SU-DHL-6 (cell line): ENCODE results near the gene ARHGAP8.

Source experiments
- EZH2phosphoT487 ChIP-seq: fragments of 200-600 bp; sonication (generic), shearing (Covaris generic); conservative IDR thresholded peaks from 2 replicates; pipeline ENCODE4 v1.6.1; 2018; ENCODE audit warnings: mild to moderate bottlenecking, antibody characterized with exemption, low read length, moderate library complexity, mixed read lengths
- TF ChIP-seq, protein P1 (sequence below): fragments of 200-600 bp; sonication (generic); IDR thresholded peaks from one replicate; pipeline ENCODE4 v1.5.1; 2017; ENCODE audit warnings: antibody characterized with exemption, mild to moderate bottlenecking, low read length, moderate library complexity; ENCODE audit not compliant: insufficient read depth, poor library complexity, severe bottlenecking

DNA sequence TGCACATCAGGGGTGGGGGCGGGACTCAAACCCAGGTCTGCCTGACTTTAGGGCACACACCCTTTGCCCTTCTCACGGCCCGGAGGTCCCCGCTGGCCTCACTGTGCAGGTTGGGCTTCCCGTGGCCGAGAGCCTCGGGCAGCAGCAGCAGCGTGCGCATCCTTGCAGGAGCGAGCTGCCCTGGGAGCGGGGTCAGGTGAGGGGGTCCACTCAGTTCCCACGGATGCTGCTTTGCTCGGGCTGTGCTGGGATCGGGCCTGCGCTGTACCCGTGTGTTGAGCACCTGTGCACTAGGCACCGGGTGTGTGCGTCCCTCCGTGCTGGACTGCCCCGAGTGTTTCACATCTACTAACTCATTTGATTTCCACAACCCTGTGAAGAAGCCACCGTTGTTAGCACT lies 25.2 kb upstream of the ARHGAP8 start:
- TF ChIP-seq, protein P1, sequence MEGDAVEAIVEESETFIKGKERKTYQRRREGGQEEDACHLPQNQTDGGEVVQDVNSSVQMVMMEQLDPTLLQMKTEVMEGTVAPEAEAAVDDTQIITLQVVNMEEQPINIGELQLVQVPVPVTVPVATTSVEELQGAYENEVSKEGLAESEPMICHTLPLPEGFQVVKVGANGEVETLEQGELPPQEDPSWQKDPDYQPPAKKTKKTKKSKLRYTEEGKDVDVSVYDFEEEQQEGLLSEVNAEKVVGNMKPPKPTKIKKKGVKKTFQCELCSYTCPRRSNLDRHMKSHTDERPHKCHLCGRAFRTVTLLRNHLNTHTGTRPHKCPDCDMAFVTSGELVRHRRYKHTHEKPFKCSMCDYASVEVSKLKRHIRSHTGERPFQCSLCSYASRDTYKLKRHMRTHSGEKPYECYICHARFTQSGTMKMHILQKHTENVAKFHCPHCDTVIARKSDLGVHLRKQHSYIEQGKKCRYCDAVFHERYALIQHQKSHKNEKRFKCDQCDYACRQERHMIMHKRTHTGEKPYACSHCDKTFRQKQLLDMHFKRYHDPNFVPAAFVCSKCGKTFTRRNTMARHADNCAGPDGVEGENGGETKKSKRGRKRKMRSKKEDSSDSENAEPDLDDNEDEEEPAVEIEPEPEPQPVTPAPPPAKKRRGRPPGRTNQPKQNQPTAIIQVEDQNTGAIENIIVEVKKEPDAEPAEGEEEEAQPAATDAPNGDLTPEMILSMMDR: no peak
- no peak for TF ChIP-seq EZH2phosphoT487
